ENCODE data around the gene SLX1A. TPM values are rescaled to one million over a fixed set of nuclear protein-coding genes. Genes with fewer than 3 reads are reported as not detected.

Gene SLX1A
- total and polyA plus RNA-seq, 9 of the 15 experiments (the other 6 are each of a cell fraction or from before 2014, with no cell fraction given), result 2.3 to 86.5 (median 11.6) TPM

DNA sequence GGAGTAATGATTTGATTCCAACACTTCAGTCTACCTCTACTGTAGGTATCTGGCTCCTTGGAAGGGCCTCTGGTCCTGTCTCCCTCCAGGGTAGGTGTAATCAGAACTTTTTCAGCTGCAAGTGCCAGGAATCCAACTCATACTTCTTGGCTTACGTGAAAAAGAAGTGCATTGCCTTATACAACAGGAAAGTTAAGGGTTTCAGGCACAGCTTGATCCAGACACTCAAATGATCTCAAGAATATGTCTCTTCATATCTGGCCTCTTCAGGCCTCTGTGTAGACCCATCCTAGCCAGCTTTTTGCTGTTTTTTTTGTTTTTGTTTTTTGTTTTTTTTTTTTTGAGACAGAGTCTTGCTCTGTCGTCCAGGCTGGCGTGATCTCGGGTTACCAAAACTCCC is 14.5 kb upstream of the SLX1A start:
- in situ Hi-C loops (cut with MboI) (no loop called here), intact Hi-C loops (cut with micrococcal nuclease) (no loop called here)
- DNase-seq (ENCODE audit: extremely low read depth in 1 of 4, low spot score in 3 of 4) (no peak), ATAC-seq (no peak), FAIRE-seq (no peak)
- Histone ChIP-seq H2AFZ (ENCODE audit: low read depth, low read length) (no peak overlapping the region), H3K4me1 (replicated peaks in 1 of 2; ENCODE audit: control insufficient read depth in 2 of 2, insufficient read depth in 2 of 2, low read length in 2 of 2) (peaks cover 3 to 17% of the 10 kb centered on the region in 2 experiments), H3K4me3 (no peak overlapping the region), H4K20me1 (replicated peaks; ENCODE audit: control insufficient read depth, insufficient read depth, low read length) (no peaks in the 10 kb centered on the region), H3K9me1 (ENCODE audit: control insufficient read depth, insufficient read depth, low read length) (no peaks in the 10 kb centered on the region), H3K9ac (ENCODE audit: insufficient read depth in 1 of 2, low read depth in 2 of 2, low read length in 2 of 2) (no peak overlapping the region), H3K4me2 (ENCODE audit: insufficient read depth, low read length) (no peak overlapping the region), H3K79me2 (ENCODE audit: control insufficient read depth, insufficient read depth, low read length) (no peaks in the 10 kb centered on the region), H3K9me3 (replicated peaks; ENCODE audit: control insufficient read depth, insufficient read depth, low read depth, low read length) (no peaks in the 10 kb centered on the region), H3K27me3 (ENCODE audit: control insufficient read depth in 2 of 2, insufficient read depth in 2 of 2, low read length in 2 of 2) (no peaks in the 10 kb centered on the region), H3K36me3 (ENCODE audit: control insufficient read depth, insufficient read depth, low read length) (no peaks in the 10 kb centered on the region), H3K27ac (ENCODE audit: extremely low read depth, low read depth, low read length) (no peak overlapping the region)
- POLR2A ChIA-PET, result interaction anchor here (0.5 to 2.0 kb wide), 3 partner anchors 8 to 457 kb away, joined by 4 to 6 read pairs (median 5); no protein-coding TSS in a partner anchor
- BruUV-seq (replicated peaks), result no TSS peak
- WGBS (ENCODE audit: insufficient coverage, low coverage, missing lambda C conversion rate), result 59% methylated on average over 4 of the region's 4 CpGs
- CTCF ChIA-PET (ENCODE audit: low intra/inter-chr PET ratio), result no interaction called here
- TF ChIP-seq ZNF217 (CRISPR knock-in tag; IDR thresholded peaks at IDR 0.05) (no peak), ADNP (tag; IDR thresholded peaks at IDR 0.05) (no peak), HDAC1 (IDR thresholded peaks at IDR 0.05) (no peak), NR2F6 (CRISPR knock-in tag; IDR thresholded peaks at IDR 0.05) (no peak), TAL1 (IDR thresholded peaks at IDR 0.05) (no peak), ZNF778 (CRISPR knock-in tag; IDR thresholded peaks at IDR 0.05) (no peak), ZBTB12 (CRISPR knock-in tag; IDR thresholded peaks at IDR 0.05) (no peak), CBX2 (IDR thresholded peaks at IDR 0.05; ENCODE audit: insufficient read depth, low read length, poor library complexity, severe bottlenecking) (no peak), RFX5 (IDR thresholded peaks at IDR 0.05; ENCODE audit: low read depth, low read length) (no peak), PPARD (CRISPR knock-in tag; IDR thresholded peaks at IDR 0.05) (no peak)
- TF ChIP-seq, protein P1, sequence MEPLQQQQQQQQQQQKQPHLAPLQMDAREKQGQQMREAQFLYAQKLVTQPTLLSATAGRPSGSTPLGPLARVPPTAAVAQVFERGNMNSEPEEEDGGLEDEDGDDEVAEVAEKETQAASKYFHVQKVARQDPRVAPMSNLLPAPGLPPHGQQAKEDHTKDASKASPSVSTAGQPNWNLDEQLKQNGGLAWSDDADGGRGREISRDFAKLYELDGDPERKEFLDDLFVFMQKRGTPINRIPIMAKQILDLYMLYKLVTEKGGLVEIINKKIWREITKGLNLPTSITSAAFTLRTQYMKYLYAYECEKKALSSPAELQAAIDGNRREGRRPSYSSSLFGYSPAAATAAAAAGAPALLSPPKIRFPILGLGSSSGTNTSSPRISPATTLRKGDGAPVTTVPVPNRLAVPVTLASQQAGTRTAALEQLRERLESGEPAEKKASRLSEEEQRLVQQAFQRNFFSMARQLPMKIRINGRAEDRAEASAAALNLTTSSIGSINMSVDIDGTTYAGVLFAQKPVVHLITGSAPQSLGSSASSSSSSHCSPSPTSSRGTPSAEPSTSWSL (CRISPR knock-in tag; IDR thresholded peaks at IDR 0.05; ENCODE audit: borderline replicate concordance), result no peak
- TF ChIP-seq, protein P2, sequence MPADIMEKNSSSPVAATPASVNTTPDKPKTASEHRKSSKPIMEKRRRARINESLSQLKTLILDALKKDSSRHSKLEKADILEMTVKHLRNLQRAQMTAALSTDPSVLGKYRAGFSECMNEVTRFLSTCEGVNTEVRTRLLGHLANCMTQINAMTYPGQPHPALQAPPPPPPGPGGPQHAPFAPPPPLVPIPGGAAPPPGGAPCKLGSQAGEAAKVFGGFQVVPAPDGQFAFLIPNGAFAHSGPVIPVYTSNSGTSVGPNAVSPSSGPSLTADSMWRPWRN (IDR thresholded peaks at IDR 0.05; ENCODE audit: low read depth), result no peak

Measured in K562 (cell line).